Stimulated activated CD4-positive, alpha-beta T cell treated with anti-CD3 and anti-CD28 coated beads, TNF-alpha, amount 100 ng/mL, for 1 hour (primary cell): ENCODE measurements around the gene LYPD5.
A peak's percentile ranks its signal among the peaks of the same experiment; 100 is the strongest.
"Not testable (repeated sequence)": the region's sequence is repeated elsewhere in the genome, so short reads cannot be mapped to it uniquely, and the experiment has no call there.

Source experiments
- DNase-seq, 3 donors: peaks; one replicate each; pipeline ENCODE4 v3.0.0-alpha.2; 2020; ENCODE audit warnings: low read depth in 3 of 3, low spot score in 1 of 3

LYPD5 gene

GRCh38 chr19:43778651-43779050 lies 23.6 kb downstream of the LYPD5 start:
- no peak for DNase-seq

DNA sequence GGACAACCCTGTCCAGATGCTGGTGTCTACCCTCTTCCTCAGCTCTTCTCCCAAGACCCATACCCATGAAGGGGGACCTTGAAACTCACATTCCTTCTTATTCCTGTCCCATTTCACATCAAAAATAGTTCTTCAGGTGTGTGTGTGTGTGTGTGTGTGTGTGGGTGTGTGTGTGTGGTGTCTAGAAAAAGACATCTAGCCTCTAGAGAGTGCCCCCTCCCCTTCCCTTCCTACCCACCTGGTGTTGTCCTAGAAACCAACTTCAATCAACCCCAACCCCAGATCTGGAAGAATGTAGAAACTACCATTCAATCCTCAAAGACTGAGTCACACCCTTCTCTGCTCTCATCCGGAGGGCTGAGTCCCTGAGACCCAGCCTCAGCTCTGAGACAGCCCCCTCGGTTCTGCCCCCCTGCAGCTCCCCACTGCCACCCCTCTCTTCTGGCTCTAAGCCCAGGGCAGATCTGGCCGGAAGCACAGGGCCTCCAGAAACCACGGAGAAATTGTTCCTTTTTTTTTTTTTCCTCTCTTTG lies 25.0 kb downstream of the LYPD5 start:
- no peak for DNase-seq

- peak in 1 of 3 donors; percentile 56 for DNase-seq
Observed at GRCh38 chr19:43776286-43776685, 26.0 kb downstream of the LYPD5 start.

- DNase-seq = no peak
Observed at GRCh38 chr19:43775299-43775890, 26.9 kb downstream of the LYPD5 start.

GRCh38 chr19:43774940-43775258 lies 27.3 kb downstream of the LYPD5 start:
- DNase-seq = not testable (repeated sequence)

GRCh38 chr19:43774103-43774939 lies 27.9 kb downstream of the LYPD5 start:
- no peak for DNase-seq

GRCh38 chr19:43773725-43774102 lies 28.5 kb downstream of the LYPD5 start:
- DNase-seq = no peak

DNA sequence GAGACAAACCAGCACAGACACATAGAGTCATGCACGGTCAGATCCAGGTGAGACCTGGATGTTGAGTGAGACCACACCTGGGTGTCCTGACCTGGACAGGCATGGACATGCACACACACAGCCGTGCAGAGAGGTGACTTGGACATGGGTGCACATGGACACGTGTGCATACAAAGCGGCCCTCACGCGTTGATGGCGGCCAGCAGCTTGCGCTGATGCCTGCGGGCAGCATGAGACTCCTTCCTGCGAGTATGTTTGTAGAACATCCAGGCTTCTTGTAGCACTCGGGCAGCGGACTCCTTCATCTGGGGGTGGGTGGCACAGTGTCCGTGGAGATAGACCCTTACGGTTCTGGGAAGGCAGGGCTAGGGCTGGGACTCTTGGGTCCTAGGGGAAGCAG lies 33.0 kb downstream of the LYPD5 start:
- no peak for DNase-seq

DNA sequence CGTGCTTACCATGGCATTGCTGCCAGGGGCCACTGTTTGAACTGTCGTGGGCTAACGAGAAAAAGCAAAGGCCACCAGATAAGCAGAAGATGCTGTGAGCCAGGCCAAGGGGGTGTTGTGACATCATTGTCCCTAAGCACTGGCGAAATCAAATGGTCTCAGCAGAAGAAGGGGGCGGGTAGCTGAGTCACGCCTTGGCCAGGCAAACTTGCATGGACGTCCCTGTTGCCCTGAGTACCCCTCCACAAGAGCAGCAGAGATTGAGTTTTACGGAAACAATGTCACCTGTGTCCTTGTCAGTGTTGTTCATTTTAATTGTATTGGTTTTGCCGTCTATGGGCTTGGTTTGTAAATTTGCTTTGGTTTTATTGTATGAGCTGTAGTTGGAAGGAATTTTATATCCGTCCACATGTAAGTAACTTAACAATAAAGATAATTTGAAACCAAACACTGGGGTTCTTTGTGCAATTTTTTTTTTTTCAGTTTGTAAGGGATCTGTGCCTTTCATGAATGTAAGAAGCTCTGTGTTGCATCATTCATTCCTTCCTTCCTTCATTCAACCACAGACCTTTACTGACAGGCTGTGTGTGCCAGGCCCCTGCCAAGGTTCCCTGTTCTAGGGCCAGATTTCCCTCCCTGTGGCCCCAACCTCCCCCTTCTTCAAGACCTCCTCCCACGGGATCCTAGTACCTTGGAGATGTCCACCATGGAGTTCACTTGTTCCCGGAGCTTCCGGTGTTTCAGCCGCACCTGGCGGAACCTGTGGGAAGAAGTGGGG lies 33.8 kb downstream of the LYPD5 start:
- no peak for DNase-seq

DNA sequence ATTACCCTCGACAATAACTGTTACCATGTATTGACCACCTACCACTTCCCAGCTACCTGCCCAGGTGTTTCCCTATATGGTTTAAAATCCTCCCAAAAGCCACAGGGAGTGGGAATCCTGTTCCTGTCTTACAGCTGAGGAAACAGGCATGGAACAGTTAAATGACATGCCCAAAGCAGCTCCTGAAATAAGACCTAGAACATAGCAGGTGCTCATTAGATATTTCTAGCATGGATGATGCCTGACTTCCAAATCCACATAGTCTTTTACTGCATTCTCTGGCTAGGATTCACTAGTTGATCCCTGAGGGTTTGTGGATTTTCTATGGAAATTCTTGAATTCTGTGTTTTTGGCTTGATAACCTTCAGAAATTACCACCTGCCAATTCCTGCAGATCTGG lies 34.4 kb downstream of the LYPD5 start:
- DNase-seq = no peak

DNA sequence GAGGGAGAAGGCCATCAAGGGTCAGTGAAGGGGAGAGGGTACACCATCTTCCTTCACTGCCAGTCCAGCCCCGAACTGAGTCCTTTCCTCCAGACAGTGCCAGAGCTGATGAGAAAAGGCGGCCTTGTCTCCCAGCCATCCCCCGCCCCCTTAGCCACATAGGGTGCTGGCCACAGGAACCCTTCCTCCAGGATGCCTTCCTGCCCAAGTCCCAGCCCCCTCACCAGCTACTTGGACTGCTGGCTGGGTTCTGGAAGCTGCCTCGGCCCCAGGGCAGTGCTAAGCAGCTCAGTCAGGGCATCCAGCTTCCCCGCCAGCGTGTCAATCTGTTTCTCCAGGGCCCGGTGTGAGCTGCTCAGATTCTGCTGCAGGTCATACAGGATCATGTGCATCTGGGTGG lies 34.9 kb downstream of the LYPD5 start:
- DNase-seq = no peak

- no peak for DNase-seq
Observed at GRCh38 chr19:43766755-43767043, 35.5 kb downstream of the LYPD5 start.

DNA sequence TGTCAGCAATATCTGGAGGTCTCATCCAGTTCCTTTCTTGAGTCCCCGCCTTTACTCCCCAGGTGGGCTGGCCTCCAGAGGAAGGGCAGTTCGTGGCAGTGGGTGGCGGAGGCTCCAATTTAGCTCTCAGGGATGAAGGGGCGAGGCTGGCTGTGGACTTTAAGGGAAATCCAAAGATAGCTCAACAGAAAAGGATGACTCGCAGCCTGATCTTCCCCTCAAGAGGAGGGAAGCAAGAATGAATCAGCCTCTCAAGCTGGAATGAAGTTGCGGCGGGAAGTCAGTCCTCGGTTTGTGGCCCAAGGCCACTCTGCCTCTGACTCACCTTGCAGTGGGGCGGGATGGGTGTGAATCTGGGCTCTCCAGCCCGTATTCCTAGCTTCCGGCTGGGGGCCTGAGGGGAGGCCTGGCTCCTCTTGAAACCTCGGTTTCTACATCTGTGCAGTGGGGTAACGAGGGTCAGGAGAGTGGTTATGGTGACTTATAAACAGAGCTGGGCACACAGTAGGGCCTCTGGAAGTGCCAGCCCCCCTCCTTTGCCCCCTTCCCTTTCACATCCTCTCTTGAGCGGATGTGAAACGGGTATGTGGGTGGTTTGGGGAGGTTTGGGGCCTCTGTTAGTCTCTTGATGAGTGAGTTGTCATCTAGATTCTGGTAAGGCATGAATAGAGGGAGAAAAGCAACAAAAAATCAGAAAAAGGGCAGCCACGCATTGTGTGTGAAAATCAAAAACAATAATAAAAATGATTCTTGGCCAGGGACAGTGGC lies 37.0 kb downstream of the LYPD5 start:
- peak; percentile 21 to 52 (median 28) for DNase-seq

GRCh38 chr19:43764684-43765083 lies 37.6 kb downstream of the LYPD5 start:
- DNase-seq = not testable (repeated sequence)

DNA sequence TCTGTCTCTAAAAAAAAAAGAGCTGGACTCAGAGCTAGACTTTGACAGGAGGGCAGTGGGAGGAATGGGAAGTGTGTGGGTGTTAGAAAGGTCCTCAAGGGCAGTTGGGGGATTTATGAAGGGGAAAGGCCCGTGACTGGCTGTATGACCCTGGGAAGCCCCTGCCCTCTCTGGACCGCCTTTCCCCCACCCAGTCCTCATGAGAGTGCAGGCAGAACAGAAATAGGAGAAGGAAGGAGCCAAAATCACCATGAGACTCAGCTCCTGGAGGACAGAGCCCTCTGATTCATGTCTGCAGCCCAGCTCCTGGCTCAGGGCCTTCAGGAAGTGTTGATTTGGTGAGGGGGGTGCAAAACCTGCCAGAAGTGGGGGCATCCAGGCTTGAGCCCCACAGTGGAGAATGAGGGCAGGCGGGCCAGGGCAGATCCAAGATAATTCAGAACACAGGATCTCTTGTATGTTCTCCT lies 38.7 kb downstream of the LYPD5 start:
- DNase-seq = no peak

DNA sequence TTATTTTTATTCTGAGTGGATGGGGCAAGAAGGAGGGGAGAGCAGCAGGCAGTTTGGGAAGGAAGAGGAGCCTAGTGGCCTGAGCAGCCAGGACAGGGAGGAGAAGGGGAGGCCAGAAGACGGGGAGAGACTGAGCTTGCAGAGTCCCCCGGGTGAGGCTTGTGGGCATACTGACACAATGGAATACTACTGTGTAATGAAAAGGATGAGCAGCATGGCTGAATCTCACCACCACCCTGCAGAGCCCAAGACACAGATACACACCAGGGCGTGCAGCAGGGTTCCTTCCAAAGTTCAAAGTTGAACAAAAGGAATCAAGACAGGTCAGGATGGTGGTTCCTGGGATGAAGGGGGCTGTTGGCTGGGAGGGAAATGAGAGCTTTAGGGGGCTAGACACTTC lies 39.4 kb downstream of the LYPD5 start:
- DNase-seq = no peak

DNA sequence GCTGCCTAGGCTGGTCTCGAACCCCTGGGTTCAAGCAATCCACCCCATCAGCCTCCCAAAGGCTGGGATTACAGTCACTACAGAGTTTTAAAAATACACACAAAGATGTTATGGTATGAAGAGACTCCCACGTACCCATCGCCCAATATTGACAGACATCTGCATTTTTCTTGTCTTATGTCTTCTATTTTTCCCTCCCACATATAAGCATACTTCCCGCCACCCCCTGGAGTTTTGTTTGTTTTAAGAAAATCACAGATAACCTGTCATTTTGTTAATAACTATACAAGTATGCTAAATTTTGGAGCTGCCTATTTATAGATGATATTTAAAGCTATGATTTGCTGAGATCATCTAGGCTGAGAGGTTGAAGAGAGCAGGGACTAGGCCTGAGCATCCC lies 41.3 kb downstream of the LYPD5 start:
- DNase-seq = no peak

- no peak for DNase-seq
Observed at GRCh38 chr19:43759515-43759914, 42.7 kb downstream of the LYPD5 start.

GRCh38 chr19:43755256-43755801 lies 46.9 kb downstream of the LYPD5 start:
- DNase-seq = peak; percentile 45 to 61 (median 46)

GRCh38 chr19:43754503-43755255 lies 47.6 kb downstream of the LYPD5 start, which contains the start of gene SMG9:
Gene SMG9, minus strand, starts transcription at chr19:43754962. Its CDS starts 4,221 bp downstream, at chr19:43750741.
- DNase-seq = peak; percentile 96 to 97 (median 97)
